ENCODE results near the gene SCGB1D1. TPM values are rescaled to one million over a fixed set of nuclear protein-coding genes. Genes with fewer than 3 reads are reported as not detected.

Gene SCGB1D1
- polyA plus RNA-seq, 1 donor, result not detected

DNA sequence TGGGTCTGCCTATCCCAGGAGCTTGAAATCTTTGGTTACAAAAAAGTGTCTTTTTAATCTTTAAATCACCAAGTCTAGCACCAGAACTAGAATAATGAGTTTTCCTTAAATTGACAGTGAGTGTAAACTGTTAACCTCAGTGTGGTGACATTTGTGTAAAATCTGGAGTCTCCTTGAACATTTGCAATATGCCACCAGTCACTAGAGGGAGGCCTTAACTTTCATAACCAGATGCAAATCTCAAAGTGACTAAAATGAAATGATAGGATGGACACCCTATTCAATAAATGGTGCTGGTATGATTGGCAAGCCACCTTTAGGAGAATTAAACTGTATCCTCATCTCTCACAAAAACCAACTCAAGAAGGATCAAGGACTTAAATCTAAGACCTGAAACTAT is 43.7 kb downstream of the SCGB1D1 start:
- DNase-seq (ENCODE audit: low read depth), result no peak

GRCh38 chr11:62236187-62236586 is 46.2 kb downstream of the SCGB1D1 start:
- DNase-seq (ENCODE audit: low read depth), result no peak

DNA sequence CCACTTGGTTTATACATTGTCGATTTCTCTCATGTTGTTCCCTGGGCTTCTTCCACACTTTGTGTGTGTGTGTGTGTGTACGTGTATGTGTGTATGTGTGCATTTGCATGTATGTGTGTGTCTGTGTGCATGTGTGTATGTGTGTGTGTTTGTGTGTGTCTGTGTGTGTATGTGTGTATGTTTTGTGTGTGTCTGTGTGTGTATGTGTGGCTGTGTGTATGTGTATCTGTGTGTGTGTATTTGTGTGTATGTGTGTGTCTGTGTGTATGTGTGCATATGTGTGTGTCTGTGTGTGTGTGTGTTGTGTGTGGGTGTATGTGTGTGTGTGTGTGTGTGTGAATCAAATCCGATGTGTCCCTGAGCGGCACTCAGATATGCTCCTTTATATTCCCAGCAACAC is 47.5 kb downstream of the SCGB1D1 start:
- DNase-seq (ENCODE audit: low read depth), result no peak

- no peak for DNase-seq (ENCODE audit: low read depth)
These were observed 48.1 kb downstream of the SCGB1D1 start for GRCh38 chr11:62238151-62238550.

DNA sequence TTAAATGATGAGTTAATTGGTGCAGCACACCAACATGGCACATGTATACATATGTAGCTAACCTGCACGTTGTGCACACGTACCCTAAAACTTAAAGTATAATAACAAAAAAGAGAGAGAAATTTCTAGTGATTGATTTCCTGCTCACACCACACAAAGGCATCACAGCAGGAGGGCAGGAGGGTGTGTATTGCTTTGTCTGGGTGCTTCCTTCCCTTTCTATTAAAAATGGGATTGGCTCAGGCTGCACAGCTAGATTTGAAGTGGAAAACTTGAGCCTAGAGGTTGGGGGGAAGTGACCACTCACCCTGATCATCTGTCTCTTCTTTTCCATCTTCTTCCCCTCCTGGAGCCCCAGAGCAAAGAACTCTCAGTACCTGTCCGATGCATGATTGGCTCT is 51.1 kb downstream of the SCGB1D1 start:
- DNase-seq (ENCODE audit: low read depth), result no peak

DNA sequence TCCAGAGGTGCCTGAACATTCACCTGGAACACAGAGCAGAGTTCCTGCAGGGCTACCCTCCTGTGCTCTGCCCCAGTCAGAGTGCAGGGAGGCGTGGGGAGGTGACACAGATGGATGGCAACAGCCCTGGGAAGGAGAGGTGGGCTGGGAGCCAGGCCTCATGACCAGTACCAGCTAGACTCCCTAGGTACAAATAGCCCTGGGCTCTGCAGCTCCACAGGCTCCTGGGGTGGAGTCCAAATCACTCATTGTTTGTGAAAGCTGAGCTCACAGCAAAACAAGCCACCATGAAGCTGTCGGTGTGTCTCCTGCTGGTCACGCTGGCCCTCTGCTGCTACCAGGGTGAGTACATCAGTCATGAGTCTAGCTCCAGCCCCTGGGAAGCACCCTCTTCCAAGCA is 52.0 kb downstream of the SCGB1D1 start, which contains the start of gene SCGB1D2:
Gene SCGB1D2, plus strand, starts transcription at position 219 of the 400 bp plus-strand sequence. Its CDS starts 69 bp downstream, at position 288.
- DNase-seq (ENCODE audit: low read depth), result no peak

Other genes starting within 250 kb of the SCGB1D1 start
- 2.5 TPM for gene BEST1, start 239.9 kb upstream of the SCGB1D1 start, polyA plus RNA-seq (ENCODE audit: insufficient read length)
- gene FTH1, start 222.6 kb upstream of the SCGB1D1 start, polyA plus RNA-seq (ENCODE audit: insufficient read length), result 1,297 TPM
- gene INCENP, start 66.2 kb upstream of the SCGB1D1 start, polyA plus RNA-seq (ENCODE audit: insufficient read length), result 15.7 TPM
- gene SCGB2A1, start 18.5 kb downstream of the SCGB1D1 start, polyA plus RNA-seq (ENCODE audit: insufficient read length), result not detected
- not detected for gene SCGB1D2, start 52.0 kb downstream of the SCGB1D1 start, polyA plus RNA-seq (ENCODE audit: insufficient read length)
- gene SCGB2A2, start 79.9 kb downstream of the SCGB1D1 start, polyA plus RNA-seq (ENCODE audit: insufficient read length), result not detected
- gene SCGB1D4, start 108.9 kb downstream of the SCGB1D1 start, polyA plus RNA-seq (ENCODE audit: insufficient read length), result not detected
- gene ASRGL1, start 147.2 kb downstream of the SCGB1D1 start, polyA plus RNA-seq (ENCODE audit: insufficient read length), result 3.4 TPM
- not detected for gene SCGB1A1, start 228.8 kb downstream of the SCGB1D1 start, polyA plus RNA-seq (ENCODE audit: insufficient read length)